ENCODE measurements around the gene CREBZF.

The CREBZF gene

DNA sequence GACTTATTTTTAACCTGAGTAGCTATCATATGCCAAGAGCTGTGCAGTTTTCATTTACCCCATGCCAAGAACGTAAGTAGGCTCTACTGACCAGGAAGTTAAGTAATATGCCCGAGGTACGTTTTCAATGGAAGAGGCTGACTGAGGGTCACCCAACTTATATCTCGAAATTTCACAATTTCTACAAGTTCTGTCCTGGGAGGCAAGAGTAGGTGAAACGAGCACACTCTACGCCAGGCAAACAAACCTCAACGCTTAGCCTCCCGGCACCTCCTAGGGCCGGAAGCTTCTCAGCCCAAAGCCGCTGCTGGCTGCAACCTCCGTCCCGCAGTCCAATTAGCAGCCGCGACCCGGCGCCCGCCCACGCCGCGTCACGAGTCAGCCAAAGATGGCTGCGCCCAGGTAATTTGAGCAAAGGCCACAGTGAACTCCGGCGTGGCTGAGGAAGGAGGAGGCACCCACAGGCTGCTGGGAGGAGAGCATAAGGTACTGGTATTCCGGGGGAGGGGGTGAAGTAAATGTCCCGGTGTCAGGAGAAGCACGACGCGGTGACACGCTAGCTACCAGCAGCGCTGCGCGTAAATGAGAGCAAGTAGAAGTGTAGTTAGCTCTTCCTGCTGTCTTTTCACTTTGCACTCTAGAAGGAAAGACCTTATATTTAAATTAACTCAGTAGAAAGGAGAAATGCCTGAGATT is 17.2 kb downstream of the CREBZF start, which contains the start of gene TMEM126A (continued):
- TF ChIP-seq KLF8 (tag by site-specific recombination; IDR thresholded peaks at IDR 0.05) (no peak), ZNF202 (tag by site-specific recombination; IDR thresholded peaks at IDR 0.05; ENCODE audit: borderline replicate concordance) (no peak), ZNF580 (tag by site-specific recombination; IDR thresholded peaks at IDR 0.05) (no peak), ZNF629 (tag by site-specific recombination; IDR thresholded peaks at IDR 0.05) (peak; percentile 79), ZNF341 (tag by site-specific recombination; IDR thresholded peaks at IDR 0.05; ENCODE audit: low read depth) (peak; percentile 67), BCL11A (tag by site-specific recombination; IDR thresholded peaks at IDR 0.05; ENCODE audit: low read depth) (0 out of 2 replicates have a peak, but pooled peaks have one; percentile 3), IKZF3 (tag by site-specific recombination; IDR thresholded peaks at IDR 0.05) (no peak), SP7 (tag by site-specific recombination; IDR thresholded peaks at IDR 0.05) (peak; percentile 61; the same call in 1 of the 2 replicates), ZNF792 (tag by site-specific recombination; IDR thresholded peaks at IDR 0.05) (no peak), PRDM10 (tag by site-specific recombination; IDR thresholded peaks at IDR 0.05) (peak; percentile 68; the same call in 1 of the 2 replicates), ZNF426 (tag by site-specific recombination; IDR thresholded peaks at IDR 0.05) (no peak), YY2 (tag by site-specific recombination; IDR thresholded peaks at IDR 0.05) (peak; percentile 76), ZNF404 (tag by site-specific recombination; IDR thresholded peaks at IDR 0.05) (no peak), ZNF776 (tag by site-specific recombination; IDR thresholded peaks at IDR 0.05; ENCODE audit: borderline replicate concordance) (no peak), ZNF549 (tag by site-specific recombination; IDR thresholded peaks at IDR 0.05) (no peak), ZNF16 (tag by site-specific recombination; IDR thresholded peaks at IDR 0.05; ENCODE audit: low read depth) (no peak), KLF16 (tag by site-specific recombination; IDR thresholded peaks at IDR 0.05) (no peak), KLF1 (tag by site-specific recombination; IDR thresholded peaks at IDR 0.05) (no peak), CTCF (tag by site-specific recombination; IDR thresholded peaks at IDR 0.05) (no peak), ZFP37 (tag by site-specific recombination; IDR thresholded peaks at IDR 0.05) (no peak), ZNF513 (tag by site-specific recombination; IDR thresholded peaks at IDR 0.05) (no peak), WT1 (tag by site-specific recombination; IDR thresholded peaks at IDR 0.05) (0 out of 2 replicates have a peak, but pooled peaks have one; percentile 42), ZNF658 (tag by site-specific recombination; IDR thresholded peaks at IDR 0.05) (no peak), ZBTB20 (tag by site-specific recombination; IDR thresholded peaks at IDR 0.05) (no peak), ZNF548 (tag by site-specific recombination; IDR thresholded peaks at IDR 0.05) (no peak), PRDM4 (tag by site-specific recombination; IDR thresholded peaks at IDR 0.05) (no peak)
- TF ChIP-seq, protein P1, sequence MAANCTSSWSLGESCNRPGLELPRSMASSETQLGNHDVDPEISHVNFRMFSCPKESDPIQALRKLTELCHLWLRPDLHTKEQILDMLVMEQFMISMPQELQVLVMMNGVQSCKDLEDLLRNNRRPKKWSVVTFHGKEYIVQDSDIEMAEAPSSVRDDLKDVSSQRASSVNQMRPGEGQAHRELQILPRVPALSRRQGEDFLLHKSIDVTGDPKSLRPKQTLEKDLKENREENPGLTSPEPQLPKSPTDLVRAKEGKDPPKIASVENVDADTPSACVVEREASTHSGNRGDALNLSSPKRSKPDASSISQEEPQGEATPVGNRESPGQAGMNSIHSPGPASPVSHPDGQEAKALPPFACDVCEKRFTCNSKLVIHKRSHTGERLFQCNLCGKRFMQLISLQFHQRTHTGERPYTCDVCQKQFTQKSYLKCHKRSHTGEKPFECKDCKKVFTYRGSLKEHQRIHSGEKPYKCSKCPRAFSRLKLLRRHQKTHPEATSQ (tag by site-specific recombination; IDR thresholded peaks at IDR 0.05), result no peak
- TF ChIP-seq, protein P2, sequence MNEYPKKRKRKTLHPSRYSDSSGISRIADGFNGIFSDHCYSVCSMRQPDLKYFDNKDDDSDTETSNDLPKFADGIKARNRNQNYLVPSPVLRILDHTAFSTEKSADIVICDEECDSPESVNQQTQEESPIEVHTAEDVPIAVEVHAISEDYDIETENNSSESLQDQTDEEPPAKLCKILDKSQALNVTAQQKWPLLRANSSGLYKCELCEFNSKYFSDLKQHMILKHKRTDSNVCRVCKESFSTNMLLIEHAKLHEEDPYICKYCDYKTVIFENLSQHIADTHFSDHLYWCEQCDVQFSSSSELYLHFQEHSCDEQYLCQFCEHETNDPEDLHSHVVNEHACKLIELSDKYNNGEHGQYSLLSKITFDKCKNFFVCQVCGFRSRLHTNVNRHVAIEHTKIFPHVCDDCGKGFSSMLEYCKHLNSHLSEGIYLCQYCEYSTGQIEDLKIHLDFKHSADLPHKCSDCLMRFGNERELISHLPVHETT (tag by site-specific recombination; IDR thresholded peaks at IDR 0.05), result no peak

All from HEK293 (cell line).